AG04449 (cell line): ENCODE data around the gene POLR2A.

ENCODE experiments used
- CTCF ChIA-PET: fragments of 350-600 bp; formaldehyde crosslinking; extraction: SDS; loops from one replicate; lab custom pipeline; 2021; ENCODE audit warnings: antibody characterized with exemption; lab: Yijun Ruan, JAX
- POLR2A ChIA-PET: fragments of 400-600, 350-600 bp; formaldehyde crosslinking; extraction: SDS; loops from one replicate; lab custom pipeline; 2020; ENCODE audit warnings: antibody characterized with exemption, inconsistent platforms; lab: Yijun Ruan, JAX
- DNase-seq: peaks from one replicate; pipeline ENCODE4 v3.0.0-alpha.2; 2010; ENCODE audit warnings: low read depth, low spot score
- H3K4me3 ChIP-seq: 2 replicates; pipeline ENCODE4 v1.5.1; 2011; ENCODE audit warnings: low read depth, mild to moderate bottlenecking, control low read depth, low read length
- CTCF ChIP-seq: IDR thresholded peaks from one replicate; pipeline ENCODE4 v1.5.1; 2011; ENCODE audit warnings: mild to moderate bottlenecking, moderate library complexity, low read length, control low read depth, inconsistent platforms; ENCODE audit not compliant: insufficient read depth; ENCODE audit errors: missing control alignments

The POLR2A gene

GRCh38 chr17:7448461-7448860 is 35.7 kb upstream of the POLR2A start:
- POLR2A ChIA-PET = no interaction called here
- no peak overlapping the region for H3K4me3 ChIP-seq
- DNase-seq = no peak
- TF ChIP-seq CTCF = no peak
- CTCF ChIA-PET = interaction anchor here (8.8 kb wide), 1 partner anchor 12 kb away, joined by 62 read pairs; the partner anchor contains the start of gene TMEM102

GRCh38 chr17:7459961-7460545 is 24.1 kb upstream of the POLR2A start:
- no peak for DNase-seq
- CTCF ChIA-PET = interaction anchor here (1.1 to 1.4 kb wide), 2 partner anchors 19 to 24 kb away, joined by 3 read pairs; no protein-coding TSS in a partner anchor
- H3K4me3 ChIP-seq = no peak overlapping the region
- POLR2A ChIA-PET = no interaction called here
- TF ChIP-seq CTCF = no peak

GRCh38 chr17:7460850-7461660 is 23.1 kb upstream of the POLR2A start:
- CTCF ChIA-PET = interaction anchor here (0.6 to 1.3 kb wide), 5 partner anchors 13 to 165 kb away, joined by 3 to 5 read pairs (median 3); no protein-coding TSS in a partner anchor
- no peak for TF ChIP-seq CTCF
- H3K4me3 ChIP-seq = no peak overlapping the region
- no peak for DNase-seq
- POLR2A ChIA-PET = interaction anchor here (1.6 kb wide), 1 partner anchor 23 kb away, joined by 6 read pairs; the partner anchor contains the start of gene POLR2A

- ChIA-PET POLR2A (interaction anchor here (1.0 kb wide), 1 partner anchor 15 kb away, joined by 3 read pairs; no protein-coding TSS in a partner anchor), CTCF (interaction anchor here (1.0 to 1.5 kb wide), 4 partner anchors 11 to 98 kb away, joined by 3 to 6 read pairs (median 4); no protein-coding TSS in a partner anchor)
- TF ChIP-seq CTCF = no peak
- H3K4me3 ChIP-seq = no peak overlapping the region
- DNase-seq = no peak
These were observed 21.4 kb upstream of the POLR2A start for GRCh38 chr17:7462474-7463371.

- ChIA-PET CTCF (interaction anchor here (1.3 kb wide), 1 partner anchor 13 kb away, joined by 4 read pairs; no protein-coding TSS in a partner anchor), POLR2A (no interaction called here)
- no peak for DNase-seq
- TF ChIP-seq CTCF = no peak
- no peak overlapping the region for H3K4me3 ChIP-seq
These were observed 20.8 kb upstream of the POLR2A start for GRCh38 chr17:7463372-7463846.
